ENCODE results near the gene HOXC9. TPM values are rescaled to one million over a fixed set of nuclear protein-coding genes. Genes with fewer than 3 reads are reported as not detected.

HOXC9 gene
- total RNA-seq, 2 donors from 2014 or later = not detected

DNA sequence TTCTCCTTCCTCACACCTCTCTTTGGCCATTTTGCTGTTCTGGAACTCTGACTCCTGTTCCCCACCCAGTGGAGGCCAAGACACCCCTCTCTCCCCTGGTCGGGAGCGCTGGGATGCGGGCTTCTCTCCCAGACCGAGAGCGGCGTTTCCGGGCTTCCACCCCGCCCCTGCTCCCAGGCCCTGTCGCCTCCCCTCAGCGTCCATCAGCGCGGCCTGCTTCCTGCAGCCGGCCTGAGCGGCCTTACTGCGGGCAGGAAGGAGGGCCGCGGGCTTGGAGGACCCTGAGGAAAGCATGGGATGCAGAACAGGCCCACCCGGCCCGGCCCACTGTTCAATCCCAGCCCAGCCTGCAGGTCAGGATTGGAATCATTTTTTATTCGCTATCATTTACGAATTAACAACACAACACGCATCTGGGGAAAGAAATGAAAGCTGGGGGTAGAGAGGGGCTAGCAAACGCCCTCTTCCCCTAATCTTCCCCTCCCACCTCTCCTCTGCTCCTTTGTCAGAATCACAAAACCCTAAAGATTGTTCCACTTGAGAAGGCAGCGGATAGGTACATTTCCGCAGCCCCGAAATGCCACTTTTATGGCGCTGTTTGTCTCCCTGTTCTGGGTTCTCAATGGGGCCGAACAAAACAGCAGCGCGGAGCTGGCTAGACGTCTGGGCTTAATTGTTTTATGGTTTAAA, 5.0 kb downstream of the HOXC9 start:
- Histone ChIP-seq H3K27me3 (peaks cover 6 to 73% of the 10 kb centered on the region in 2 donors), H3K27ac (no peak overlapping the region), H3K4me1 (peaks cover 25% of the 10 kb centered on the region), H3K9me3 (no peaks in the 10 kb centered on the region), H3K4me3 (no peak overlapping the region), H3K36me3 (replicated peaks in 1 of 2; ENCODE audit: insufficient read depth in 1 of 2, low read depth in 2 of 2) (no peaks in the 10 kb centered on the region)
- DNase-seq (no peak), ATAC-seq (no peak)
- intact Hi-C loops (cut with DNase I) = loop anchor here (5.0 kb wide), 1 partner anchor 197 kb away; no protein-coding TSS in a partner anchor
- WGBS, 2 donors = 10 to 15% methylated on average over 29 to 31 of the region's 31 CpGs
- TF ChIP-seq, protein P1, sequence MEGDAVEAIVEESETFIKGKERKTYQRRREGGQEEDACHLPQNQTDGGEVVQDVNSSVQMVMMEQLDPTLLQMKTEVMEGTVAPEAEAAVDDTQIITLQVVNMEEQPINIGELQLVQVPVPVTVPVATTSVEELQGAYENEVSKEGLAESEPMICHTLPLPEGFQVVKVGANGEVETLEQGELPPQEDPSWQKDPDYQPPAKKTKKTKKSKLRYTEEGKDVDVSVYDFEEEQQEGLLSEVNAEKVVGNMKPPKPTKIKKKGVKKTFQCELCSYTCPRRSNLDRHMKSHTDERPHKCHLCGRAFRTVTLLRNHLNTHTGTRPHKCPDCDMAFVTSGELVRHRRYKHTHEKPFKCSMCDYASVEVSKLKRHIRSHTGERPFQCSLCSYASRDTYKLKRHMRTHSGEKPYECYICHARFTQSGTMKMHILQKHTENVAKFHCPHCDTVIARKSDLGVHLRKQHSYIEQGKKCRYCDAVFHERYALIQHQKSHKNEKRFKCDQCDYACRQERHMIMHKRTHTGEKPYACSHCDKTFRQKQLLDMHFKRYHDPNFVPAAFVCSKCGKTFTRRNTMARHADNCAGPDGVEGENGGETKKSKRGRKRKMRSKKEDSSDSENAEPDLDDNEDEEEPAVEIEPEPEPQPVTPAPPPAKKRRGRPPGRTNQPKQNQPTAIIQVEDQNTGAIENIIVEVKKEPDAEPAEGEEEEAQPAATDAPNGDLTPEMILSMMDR (IDR thresholded peaks at IDR 0.05) = no peak
- no peak for TF ChIP-seq POLR2A (IDR thresholded peaks at IDR 0.05)

DNA sequence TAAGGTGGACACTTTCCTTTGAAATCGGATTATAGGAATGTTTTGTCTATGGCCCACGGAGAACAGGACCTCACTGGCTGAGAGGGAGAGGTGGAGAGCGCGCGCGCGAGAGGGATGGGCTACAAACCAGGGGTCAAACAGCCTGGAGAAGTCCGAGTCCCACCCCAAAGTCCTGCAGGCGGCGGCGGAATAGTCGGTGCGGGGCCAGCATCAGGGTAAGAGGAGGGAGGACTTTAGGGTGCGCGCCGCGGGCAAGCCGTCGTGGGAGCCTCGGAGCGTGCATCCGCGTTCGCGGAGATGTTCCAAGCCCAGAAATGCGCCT, 5.5 kb downstream of the HOXC9 start:
- H3K9me3 ChIP-seq = no peaks in the 10 kb centered on the region
- intact Hi-C loops (cut with DNase I) = no loop called here
- no peaks in the 10 kb centered on the region for H3K36me3 ChIP-seq (replicated peaks in 1 of 2; ENCODE audit: insufficient read depth in 1 of 2, low read depth in 2 of 2)
- no peak overlapping the region for H3K4me3 ChIP-seq
- TF ChIP-seq, protein P1 (IDR thresholded peaks at IDR 0.05) = no peak
- no peak for TF ChIP-seq POLR2A (IDR thresholded peaks at IDR 0.05)
- H3K27ac ChIP-seq = no peak overlapping the region
- H3K27me3 ChIP-seq = peaks cover 1 to 73% of the 10 kb centered on the region in 2 donors
- H3K4me1 ChIP-seq = peaks cover 20% of the 10 kb centered on the region
- DNase-seq (no peak), ATAC-seq (no peak)
- WGBS, 2 donors = 2 to 13% methylated on average over 20 to 26 of the region's 26 CpGs

- no peaks in the 10 kb centered on the region for H3K9me3 ChIP-seq
- 3 to 4% methylated on average over 30 to 39 of the region's 39 CpGs for WGBS, 2 donors
Observed at GRCh38 chr12:54005853-54006558, 6.0 kb downstream of the HOXC9 start.

DNA sequence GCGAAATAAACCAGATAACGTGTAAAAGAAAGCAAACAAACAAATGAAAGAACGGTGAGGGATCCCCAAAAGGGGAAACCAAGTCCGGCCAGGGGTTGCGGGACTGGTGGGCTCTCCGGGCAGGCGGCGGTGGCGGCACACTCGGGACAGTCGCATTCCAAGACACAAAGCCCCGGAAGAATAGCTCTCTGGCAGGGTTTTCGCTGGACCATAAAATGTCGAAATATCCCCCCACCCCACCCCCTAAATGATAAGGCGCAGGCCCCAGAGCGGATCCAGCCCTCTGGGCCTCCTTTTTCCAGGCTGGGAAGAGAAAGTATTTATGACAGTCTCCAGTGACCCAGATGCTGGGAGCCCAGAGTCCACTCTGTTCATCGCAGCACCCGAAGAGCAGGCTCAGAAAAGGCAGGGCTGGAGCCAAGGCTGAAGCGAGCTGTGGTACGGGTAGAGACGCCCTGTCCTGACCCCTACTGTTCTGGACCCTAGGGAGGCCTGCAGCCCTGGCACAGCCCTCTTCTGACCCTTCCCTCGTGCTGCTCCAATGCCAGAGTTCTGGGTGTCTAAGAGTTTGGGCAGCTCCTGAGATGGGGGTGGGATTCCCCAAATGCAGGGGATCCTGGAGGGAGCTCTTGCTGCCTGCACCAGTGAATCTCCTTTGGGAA, 6.7 kb downstream of the HOXC9 start:
- DNase-seq (no peak), ATAC-seq (no peak)
- WGBS, 2 donors = 30 to 33% methylated on average over 22 of the region's 22 CpGs
- Histone ChIP-seq H3K9me3 (no peaks in the 10 kb centered on the region), H3K4me3 (no peak overlapping the region), H3K27me3 (peaks cover 0 to 72% of the 10 kb centered on the region in 2 donors), H3K27ac (no peak overlapping the region), H3K36me3 (replicated peaks in 1 of 2; ENCODE audit: insufficient read depth in 1 of 2, low read depth in 2 of 2) (no peaks in the 10 kb centered on the region), H3K4me1 (peaks cover 17% of the 10 kb centered on the region)
- TF ChIP-seq POLR2A (IDR thresholded peaks at IDR 0.05) = no peak
- TF ChIP-seq, protein P1 (IDR thresholded peaks at IDR 0.05) = no peak
- intact Hi-C loops (cut with DNase I) = no loop called here

More at GRCh38 chr12:54005853-54006558, 6.0 kb downstream of the HOXC9 start:
- Histone ChIP-seq H3K4me3 (no peak overlapping the region), H3K27me3 (peaks cover 0 to 72% of the 10 kb centered on the region in 2 donors), H3K27ac (no peak overlapping the region), H3K36me3 (replicated peaks in 1 of 2; ENCODE audit: insufficient read depth in 1 of 2, low read depth in 2 of 2) (no peaks in the 10 kb centered on the region), H3K4me1 (peaks cover 17% of the 10 kb centered on the region)
- DNase-seq (peak; percentile 86 to 93 (median 90)), ATAC-seq (peak; percentile 83)
- TF ChIP-seq, protein P1 (IDR thresholded peaks at IDR 0.05) = peak; percentile 88 to 97 (median 95)
- no peak for TF ChIP-seq POLR2A (IDR thresholded peaks at IDR 0.05)
- intact Hi-C loops (cut with DNase I) = no loop called here
